ENCODE results near the gene FER.
"Not testable (repeated sequence)": the region's sequence is repeated elsewhere in the genome, so short reads cannot be mapped to it uniquely, and the experiment has no call there.

FER gene

DNA sequence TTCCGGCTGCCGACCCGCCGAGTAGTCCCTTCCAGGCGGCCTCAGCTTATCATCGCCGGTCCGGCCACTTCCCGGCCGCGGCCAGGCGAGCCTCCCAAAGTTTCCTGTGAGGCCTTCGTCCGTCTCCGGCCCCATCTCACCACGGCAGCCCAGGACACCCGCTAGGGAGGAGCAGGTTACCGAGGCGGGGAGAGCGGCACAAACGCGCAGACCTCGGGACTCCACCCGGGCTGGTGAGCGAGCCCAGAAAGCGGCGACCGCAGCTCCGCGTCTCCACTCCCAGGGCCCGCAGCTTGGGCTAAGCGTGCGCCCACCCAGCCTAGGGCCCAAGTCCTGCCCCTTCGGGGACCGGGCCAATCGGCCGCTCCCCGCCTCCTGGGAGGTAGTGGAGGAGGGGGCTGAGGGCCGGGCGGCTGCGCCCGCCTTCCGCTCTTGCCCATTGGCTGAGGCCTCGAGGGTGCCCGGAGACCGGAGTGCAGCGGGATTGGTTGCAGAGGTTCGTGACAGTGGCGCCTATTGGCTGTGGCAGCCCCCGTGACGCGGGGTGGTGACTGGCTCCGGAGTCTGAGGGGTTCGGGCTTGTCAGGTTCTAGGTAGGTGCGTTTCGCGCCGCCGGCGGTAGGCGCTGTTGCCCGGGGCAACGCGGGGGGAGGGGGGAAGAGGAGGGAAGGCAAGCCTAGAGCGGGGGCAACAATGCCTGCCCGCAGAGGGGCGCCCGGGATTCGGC, 867 bp downstream of the FER start:
- peak; percentile 91 for DNase-seq

DNA sequence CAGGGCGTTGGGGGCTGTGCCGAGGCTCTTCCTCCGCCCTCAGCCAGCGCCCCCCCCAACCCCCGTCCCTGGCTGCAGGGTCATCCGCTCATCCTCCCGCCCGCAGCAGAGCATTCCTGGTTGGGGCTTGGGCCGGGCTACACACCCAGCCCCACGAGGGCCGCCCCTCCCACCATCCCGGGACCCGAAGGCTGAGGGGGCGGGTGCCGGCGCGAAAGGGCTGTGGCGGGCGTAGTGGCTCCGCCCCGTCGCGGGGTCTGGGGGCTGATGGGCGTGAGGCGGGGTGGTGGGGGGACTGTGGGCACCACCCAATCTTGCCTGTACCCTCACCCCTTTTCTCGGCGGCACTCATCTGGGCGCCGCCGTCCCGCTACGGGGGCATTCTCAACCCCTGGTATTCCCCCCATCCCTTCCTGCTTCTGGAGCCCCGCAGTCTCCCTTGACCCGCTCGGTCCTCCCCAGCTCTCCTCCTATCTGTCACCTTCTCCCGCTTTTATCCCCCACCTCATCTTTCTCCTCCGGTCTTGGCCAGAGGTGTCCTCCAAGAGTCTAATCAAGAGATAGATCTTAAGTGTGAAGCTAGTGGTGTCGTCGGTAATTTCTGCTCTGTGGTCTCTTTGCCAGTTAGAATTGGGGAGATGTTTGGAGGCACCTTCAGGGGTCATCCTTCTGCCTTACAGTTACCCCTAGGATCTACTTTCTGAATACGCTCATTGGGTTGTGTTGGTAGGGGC, 1.6 kb downstream of the FER start:
- no peak for DNase-seq

DNA sequence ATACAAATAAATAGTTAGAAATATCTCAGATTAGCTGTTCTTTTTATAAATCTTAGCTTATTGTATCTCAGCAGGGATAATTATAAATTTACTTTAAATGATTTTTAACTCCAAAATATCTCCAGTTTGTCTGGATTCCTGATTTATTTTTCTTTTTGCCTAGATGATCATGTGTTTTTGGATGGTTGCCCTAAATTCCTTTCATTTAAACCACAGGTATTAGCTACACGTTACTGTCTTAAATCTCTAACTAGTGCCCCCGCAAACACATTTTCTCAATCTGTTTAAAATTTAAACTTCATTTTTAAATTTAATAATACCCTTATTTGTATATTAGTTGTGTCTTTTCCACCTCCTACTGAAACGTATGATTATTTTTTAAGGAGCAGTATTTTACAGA, 5.6 kb downstream of the FER start:
- DNase-seq: no peak

DNA sequence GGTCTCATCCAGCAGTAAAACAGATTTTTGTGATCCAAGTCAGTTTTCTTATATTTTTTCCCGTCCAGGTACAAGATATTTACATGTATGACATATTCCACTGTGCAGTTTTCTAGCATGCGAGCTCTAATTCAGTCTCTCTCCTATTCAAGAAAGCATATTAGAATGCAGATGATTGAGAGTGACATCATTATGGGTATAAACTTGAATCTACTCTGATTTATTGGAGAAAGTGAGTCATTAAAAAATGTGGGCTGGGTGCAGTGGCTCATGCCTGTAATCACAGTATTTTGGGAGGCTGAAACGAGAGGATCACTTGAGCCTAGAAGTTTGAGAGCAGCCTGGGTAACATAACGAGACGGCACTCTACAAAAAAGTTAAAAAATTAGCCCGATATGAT, 6.2 kb downstream of the FER start:
- no peak for DNase-seq

DNA sequence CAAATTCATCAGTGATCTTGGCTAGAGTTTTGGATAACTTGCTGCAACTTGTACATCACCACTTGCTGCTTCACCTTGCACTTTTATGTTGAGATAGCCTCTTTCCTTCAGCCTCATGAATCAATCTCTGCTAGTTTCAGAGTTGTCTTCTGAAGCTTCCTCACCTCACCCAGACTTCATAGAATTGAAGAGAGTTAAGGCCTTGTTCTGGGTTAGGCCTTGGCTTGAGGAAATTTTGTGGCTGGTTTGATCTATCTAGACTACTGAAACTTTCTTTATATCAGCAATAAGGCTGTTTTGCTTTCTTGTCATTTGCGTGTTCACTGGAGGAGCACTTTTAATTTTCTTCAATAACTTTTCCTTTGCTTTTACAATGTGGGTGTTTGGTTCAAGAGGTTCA, 12.8 kb downstream of the FER start:
- DNase-seq: no peak

DNA sequence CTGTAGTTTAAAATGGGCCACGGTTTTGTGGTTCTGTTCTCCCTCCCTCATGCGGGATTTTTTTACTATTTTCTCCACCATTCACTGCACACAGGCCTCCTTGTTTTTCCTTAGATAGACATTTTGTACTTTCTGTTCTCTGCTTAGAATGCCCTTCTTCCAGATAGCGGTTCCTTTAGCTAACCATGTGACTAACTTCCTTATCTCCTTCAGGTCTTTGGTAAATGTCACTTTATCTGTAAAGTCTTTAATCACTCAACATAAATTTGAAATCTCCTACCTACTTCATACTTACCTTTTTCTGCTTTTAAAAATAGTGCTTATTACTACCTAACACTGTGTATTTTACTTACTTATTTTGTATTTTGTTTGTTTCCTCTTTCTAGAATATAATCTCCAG, 15.0 kb downstream of the FER start:
- DNase-seq: no peak

DNA sequence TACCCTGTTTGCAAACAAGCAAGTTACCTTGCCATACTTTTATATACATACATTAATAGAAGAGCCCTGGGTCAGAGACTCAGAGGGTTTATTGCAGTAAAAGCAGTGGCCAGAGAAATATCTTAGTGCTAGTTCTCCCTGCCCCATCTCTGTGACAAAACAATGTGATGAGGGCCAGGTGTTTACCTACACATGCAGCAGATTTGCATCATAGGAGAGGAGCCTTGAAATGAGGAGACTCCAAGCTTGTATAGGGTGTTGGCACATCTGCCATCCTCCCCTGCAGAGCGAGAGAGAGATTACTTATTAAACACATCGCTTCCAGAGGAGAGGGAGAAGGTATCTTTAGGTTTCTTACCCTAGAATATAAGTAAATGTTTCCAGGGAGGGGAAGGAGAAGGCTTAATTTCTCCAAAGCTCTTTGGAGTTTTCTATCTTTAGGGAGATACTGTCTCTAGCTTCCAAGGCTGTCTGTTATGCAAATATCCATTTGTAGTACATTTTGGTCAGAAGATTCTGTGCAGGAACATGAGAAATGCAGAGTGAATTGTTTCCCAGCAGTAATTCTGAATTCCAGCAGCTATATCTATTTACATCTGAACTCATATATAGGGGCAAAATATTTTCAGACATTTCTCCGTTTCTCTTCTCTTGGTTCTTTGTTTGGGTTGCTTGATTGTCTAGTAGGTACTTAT, 15.7 kb downstream of the FER start:
- DNase-seq: no peak

DNA sequence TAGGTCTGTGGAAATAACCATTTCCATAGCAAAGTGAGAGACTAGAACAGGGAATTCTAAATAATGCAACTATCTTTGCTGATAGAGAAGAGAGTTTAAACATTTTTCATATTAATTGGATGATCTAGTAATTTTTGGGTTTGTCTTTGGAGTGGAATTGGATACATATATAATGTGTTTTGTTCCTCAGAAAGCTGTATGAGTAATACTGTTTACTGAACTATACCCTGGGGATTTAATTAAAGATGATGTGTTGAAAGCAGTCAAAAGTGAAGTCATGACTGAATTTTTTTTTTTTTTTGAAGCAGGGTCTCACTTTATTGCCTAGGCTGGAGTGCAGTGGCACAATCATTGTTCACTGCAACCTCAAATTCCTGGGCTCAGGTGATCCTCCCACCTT, 17.9 kb downstream of the FER start:
- DNase-seq: no peak

DNA sequence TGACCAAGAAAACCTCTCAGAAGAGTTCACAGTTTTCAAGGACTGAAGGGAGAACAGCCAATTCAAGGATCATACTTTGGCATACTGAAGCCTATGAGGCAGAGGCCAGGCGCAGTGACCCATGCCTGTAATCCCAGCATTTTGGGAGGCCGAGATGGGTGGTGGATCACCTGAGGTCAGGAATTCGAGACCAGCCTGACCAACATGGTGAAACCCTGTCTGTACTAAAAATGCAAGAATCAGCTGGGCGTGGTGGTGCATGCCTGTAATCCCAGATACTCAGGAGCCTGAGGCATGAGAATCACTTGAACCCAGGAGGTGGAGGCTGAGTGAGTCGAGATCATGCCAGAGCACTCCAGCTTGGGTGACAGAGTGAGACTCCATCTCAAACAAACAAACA, 19.2 kb downstream of the FER start:
- not testable (repeated sequence) for DNase-seq

DNA sequence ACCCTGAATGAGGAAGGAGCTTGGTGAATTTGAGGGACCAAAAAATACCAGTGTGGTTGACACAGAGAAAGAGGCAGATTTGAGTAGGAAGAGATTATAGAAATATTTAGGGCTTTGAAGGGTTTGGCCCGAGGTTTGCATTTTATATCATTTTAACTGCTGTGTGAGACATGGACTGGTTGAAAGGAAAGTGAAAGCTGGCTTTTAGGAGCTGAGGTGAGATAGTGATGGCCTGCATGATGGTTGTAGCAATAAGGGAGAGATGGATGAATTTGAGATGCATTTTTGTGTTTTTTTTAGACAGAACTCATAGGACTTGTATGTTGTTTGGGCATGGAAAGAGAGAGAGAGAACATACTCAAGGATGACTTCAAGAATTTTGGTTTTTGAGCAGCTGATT, 21.7 kb downstream of the FER start:
- DNase-seq: no peak

DNA sequence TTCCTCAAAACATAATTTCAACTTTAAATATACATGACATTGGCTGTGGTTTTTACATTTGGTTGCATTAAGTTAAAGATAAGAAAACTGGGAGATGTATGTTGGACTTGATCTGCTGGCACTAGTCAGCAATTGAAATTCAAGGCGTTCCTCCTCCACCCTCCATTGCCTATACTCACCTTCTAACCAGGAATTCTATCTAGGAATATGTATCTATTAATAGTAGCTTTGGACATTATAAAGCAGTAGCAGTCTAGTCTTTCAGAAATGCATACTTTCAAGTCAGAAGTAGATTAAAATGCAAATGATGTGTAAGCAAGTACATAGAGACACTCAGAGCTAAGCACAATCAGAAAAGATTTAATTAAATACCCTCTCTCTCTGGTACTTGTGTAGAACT, 24.9 kb downstream of the FER start:
- DNase-seq: no peak

DNA sequence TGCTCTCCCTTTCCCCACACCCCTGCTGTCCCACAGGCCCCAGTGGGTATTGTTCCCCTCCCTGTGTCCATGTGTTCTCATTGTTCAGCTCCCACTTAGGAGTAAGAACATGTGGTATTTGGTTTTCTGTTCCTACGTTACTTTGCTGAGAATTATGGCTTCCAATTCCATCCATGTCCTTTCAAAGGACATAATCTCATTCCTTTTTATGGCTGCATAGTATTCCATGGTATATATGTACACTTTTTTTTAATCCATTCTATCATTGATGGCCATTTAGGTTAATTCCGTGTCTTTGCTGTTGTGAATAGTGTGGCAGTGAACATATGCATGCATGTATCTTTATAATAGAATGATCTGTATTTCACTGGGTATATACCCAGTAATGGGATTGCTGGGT, 25.6 kb downstream of the FER start:
- DNase-seq: no peak

DNA sequence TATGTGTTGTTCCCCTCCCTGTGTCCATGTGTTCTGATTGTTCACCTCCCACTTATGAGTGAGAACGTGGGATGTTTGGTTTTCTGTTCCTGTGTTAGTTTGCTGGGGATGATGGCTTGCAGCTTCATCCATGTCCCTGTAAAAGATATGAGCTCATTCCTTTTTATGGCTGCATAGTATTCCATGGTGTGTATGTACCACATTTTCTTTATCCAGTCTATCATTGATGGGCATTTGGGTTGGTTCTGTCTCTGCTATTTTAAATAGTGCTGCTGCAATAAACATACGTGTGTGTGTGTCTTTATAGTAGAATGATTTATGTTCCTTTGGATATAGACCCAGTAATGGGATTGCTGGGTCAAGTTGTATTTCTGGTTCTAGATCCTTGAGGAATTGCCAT, 26.4 kb downstream of the FER start:
- DNase-seq: not testable (repeated sequence)

DNA sequence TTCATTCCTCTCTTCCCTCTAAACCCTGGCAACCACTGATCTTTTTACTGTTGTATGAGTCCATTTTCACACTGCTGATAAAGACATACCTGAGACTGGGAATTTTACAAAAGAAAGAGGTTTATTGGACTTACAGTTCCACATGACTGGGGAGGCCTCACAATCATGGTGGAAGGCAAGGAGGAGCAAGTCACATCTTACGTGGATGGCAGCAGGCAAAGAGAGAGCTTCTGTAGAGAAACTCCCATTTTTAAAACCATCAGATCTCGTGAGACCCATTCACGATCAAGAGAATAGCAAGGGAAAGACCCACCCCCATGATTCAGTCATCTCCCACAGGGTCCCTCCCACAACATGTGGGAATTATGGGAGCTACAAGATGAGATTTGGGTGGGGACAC, 29.9 kb downstream of the FER start:
- DNase-seq: not testable (repeated sequence)

DNA sequence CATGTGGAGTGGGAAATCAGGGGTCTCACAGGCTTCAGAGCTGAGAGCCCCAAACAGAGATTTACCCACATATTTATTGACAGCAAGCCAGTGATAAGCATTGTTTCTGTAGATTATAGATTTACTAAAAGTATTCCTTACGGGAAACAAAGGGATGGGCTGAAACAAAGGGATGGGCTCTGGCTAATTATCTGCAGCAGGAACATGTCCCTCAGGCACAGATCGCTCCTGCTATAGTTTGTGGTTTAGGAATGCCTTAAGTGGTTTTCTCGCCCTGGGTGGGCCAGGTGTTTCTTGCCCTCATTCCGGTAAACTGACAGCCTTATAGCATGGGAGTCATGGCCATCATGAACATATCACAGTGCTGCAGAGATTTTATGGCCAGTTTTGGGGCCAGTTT, 36.9 kb downstream of the FER start:
- not testable (repeated sequence) for DNase-seq

DNA sequence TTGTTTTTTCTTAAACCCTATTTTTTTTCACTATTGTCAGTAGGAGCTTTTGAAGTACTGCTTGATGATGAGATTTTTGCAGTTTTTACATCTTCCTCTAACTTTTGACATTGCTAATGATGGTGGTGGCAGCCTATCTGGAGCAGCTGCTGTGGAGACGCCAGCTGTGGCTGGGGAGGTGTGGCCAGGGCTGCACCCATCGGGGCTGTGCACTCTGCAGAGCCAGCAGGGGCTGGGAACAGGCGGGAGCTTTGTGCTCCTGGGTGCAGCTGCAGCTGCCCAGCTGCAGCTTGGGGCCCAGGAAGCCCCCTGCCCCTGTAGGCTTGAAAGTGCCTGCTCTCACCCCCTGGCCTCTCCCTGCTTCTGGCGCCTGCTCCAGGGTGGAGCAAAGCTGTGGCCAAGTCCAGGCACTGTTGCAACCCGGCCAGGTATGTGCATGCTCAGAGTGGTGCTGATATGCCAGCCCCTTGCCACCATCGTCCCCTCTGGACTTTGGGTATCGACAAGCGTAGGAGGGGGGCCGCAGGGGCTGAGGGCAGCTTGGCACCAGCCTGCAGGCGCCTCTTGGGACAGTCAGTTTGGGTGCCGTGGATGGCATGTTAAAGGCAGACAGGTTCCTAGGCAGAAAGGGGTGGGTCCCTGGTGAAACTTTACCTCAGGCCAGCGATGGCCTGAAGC, 39.2 kb downstream of the FER start:
- DNase-seq: no peak

DNA sequence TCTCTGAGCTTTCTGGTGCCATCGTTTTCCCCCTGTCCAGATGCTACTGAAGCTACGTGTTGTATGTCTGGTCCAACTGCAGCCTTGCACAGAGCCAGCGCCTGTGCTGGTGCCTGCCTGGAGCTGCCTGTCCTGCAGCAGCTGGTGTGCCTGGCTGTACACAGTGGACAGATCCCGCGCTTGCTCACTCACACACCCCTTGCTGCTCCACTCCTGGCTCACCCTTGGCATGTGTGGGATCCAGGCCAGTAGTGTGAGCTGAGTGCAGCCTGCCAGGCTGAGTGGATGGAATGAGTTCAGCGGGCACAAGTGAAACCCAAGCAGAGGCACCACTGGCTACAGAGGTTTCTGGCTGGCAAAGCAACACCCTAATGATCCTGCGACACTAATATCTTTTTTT, 40.4 kb downstream of the FER start:
- no peak for DNase-seq

DNA sequence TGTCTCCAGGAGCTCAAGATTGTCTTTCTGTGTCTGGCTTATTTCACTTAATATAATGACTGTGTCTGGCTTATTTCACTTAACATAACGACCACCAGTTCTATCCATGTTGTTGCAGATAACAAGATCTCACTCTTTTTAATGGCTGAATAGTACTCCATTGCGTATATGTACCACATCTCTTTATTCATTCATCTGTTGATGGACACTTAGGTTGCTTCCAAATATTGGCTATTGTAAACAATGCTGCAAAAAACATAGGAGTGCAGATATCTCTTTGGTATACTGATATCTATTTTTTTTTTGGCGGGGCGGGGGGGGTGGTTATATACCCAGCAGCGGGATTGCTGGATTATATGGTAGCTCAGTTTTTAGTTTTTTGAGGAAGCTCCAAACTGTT, 45.5 kb downstream of the FER start:
- no peak for DNase-seq

DNA sequence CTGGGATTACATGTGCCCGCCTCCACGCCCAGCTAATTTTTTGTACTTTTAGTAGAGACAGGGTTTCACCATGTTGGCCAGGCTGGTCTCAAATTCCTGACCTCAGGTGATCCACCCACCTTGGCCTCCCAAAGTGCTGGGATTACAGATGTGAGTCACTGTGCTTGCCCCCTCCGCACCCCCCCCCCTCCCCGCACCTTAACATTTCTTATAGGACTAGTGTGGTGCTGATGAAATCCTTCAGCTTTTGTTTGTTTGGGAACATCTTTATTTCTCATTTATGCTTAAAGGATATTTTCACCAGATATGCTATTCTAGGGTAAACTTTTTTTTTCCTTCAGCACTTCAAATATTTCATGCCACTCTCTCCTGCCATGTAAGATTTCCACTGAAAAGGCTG, 46.7 kb downstream of the FER start:
- not testable (repeated sequence) for DNase-seq

DNA sequence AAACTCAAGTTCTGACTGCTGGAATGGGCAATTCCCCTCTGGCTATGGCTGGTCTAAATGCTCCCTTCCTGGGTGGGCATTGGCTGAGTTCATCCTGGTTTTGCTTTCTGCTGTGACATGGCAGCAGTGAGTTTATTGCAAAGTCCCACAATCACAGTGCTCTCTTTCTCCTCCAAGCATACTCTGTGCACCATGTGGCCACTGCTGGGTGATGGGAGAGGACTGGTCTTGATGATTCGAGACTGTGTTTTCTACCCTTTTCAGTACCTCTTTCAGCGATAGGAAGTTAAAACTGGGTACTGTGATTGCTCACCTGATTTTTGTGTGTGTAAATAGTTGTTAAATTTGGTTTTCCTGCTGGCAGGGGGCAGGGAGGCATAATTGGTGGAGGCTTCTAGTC, 49.7 kb downstream of the FER start:
- DNase-seq: no peak

DNA sequence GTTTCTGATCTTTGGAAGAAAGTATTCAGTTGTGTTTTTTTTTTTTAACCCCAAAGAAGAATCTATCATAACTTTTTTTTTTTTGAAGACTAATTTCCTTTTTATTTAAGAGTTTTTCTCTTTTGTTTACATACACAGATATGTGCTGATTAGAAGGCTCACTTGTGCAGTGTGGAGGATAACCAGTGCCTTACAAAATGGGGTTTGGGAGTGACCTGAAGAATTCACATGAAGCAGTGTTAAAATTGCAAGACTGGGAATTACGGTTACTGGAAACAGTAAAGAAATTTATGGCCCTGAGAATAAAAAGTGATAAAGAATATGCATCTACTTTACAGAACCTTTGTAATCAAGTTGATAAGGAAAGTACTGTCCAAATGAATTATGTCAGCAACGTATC, 50.3 kb downstream of the FER start:
- DNase-seq: no peak

DNA sequence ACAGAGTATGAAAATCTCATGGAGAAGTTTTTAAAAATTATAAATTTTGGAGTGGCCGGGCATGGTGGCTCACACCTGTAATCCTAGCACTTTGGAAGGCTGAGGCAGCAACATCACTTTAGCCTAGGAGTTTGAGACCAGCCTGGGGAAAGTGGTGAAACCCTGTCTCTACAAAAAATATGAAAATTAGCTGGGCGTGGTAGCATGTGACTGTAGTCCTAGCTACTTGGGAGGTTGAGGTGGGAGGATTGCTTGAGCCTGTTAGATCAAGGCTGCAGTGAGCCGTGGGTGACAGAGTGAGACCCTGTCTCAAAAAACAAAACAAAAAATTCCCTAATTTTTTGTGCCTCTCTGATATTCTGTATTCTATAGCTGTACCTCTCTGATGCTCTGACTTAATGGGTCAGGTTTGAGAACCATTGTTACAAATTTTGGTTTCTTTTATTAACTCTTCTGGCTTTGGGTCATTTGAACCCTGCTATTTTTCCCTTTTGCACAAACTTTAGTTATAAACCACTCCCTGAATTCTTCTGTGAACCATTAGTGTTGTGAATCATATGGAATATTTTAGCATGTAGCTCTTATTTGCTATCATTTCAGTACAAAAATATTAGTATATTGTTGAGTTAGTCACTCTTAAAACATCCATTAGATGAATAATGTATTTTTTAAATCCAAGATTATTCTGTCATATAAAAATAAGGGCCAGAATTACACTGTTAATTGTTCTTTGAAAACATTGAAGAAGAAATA, 51.0 kb downstream of the FER start:
- DNase-seq: no peak

DNA sequence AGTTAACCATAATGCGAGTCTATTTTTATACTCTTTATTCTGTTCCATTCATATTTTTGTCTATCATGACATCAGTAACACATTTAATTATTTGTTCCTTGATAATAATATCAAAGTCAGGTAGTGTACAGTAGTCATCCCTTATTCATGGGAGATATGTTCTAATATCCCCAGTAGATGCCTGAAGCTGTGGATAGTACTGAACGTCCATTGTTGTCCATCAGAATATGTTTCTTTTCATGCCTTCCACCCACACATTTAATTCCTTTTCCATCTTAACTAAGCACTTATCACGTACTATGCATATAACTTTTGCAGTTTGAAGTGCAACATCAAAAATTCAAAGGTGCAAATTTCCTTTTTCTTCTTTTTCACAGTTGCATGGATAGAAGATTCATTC, 53.6 kb downstream of the FER start:
- DNase-seq: no peak
